GM18507 (cell line): ENCODE results near the gene MRPL10.

Experiments
- DNase-seq: peaks from one replicate; pipeline ENCODE4 v3.0.0; 2011; ENCODE audit warnings: low read depth; ENCODE audit not compliant: insufficient read length; ENCODE audit errors: extremely low spot score
- FAIRE-seq: peaks from 2 replicates; lab custom pipeline; 2011; peaks lifted over from hg19 to GRCh38; lab: Jason Lieb, UNC

MRPL10 gene

GRCh38 chr17:47862621-47863440, 31.5 kb upstream of the MRPL10 start:
- DNase-seq (no peak), FAIRE-seq (no peak)

GRCh38 chr17:47860386-47860785, 29.0 kb upstream of the MRPL10 start:
- FAIRE-seq, result no peak
- no peak for DNase-seq

GRCh38 chr17:47857551-47858455, 26.5 kb upstream of the MRPL10 start:
- DNase-seq (no peak), FAIRE-seq (no peak)

GRCh38 chr17:47856830-47857229, 25.5 kb upstream of the MRPL10 start:
- FAIRE-seq (no peak), DNase-seq (no peak)

- FAIRE-seq, result no peak
- DNase-seq, result no peak
Observed at GRCh38 chr17:47855737-47856136, 24.4 kb upstream of the MRPL10 start.

- no peak for DNase-seq
- FAIRE-seq, result no peak
Observed at GRCh38 chr17:47853616-47854015, 22.3 kb upstream of the MRPL10 start.

GRCh38 chr17:47852113-47852949, 21.0 kb upstream of the MRPL10 start:
- no peak for FAIRE-seq

GRCh38 chr17:47851764-47852112, 20.4 kb upstream of the MRPL10 start:
- FAIRE-seq (no peak), DNase-seq (no peak)

More at GRCh38 chr17:47852113-47852949, 21.0 kb upstream of the MRPL10 start:
- DNase-seq, result no peak

GRCh38 chr17:47850692-47851573, 19.6 kb upstream of the MRPL10 start, which contains the start of gene SP6:
Gene SP6, minus strand, starts transcription at chr17:47851163. Its CDS starts 2,734 bp downstream, at chr17:47848429.
- DNase-seq (no peak), FAIRE-seq (no peak)

GRCh38 chr17:47850373-47850691, 19.0 kb upstream of the MRPL10 start:
- FAIRE-seq, result no peak
- no peak for DNase-seq

GRCh38 chr17:47848198-47848513, 16.8 kb upstream of the MRPL10 start:
- FAIRE-seq, result no peak
- no peak for DNase-seq

- DNase-seq (no peak), FAIRE-seq (no peak)
Observed at GRCh38 chr17:47847341-47848197, 16.2 kb upstream of the MRPL10 start.

GRCh38 chr17:47846716-47847340, 15.5 kb upstream of the MRPL10 start:
- DNase-seq, result no peak
- no peak for FAIRE-seq

- FAIRE-seq (no peak), DNase-seq (no peak)
Observed at GRCh38 chr17:47845716-47846075, 14.4 kb upstream of the MRPL10 start.

- FAIRE-seq (no peak), DNase-seq (no peak)
Observed at GRCh38 chr17:47844814-47845715, 13.7 kb upstream of the MRPL10 start.

GRCh38 chr17:47844227-47844626, 12.9 kb upstream of the MRPL10 start:
- no peak for DNase-seq
- no peak for FAIRE-seq

- DNase-seq, result no peak
- no peak for FAIRE-seq
Observed at GRCh38 chr17:47843391-47843730, 12.0 kb upstream of the MRPL10 start.
